ENCODE measurements around the gene TCF12.

DNA sequence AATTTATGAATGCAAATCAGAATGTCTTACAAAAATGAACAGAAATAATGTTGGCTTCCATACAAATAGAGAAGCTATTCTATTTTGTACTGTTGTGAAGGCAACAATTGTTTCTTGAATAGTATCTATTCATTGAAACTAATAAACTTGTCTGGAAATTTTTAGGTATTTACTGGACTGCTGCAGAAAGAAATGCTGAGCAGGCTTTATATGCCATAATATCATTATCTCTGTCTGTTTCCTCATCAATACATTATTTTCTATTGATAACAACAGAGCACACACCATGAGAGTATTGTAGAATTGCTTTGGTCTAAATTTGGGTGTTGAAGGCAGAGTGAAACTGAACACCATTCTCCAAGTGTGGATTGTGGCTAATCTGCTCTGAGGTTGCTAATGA, 241.3 kb downstream of the TCF12 start:
- TF ChIP-seq, protein P1, sequence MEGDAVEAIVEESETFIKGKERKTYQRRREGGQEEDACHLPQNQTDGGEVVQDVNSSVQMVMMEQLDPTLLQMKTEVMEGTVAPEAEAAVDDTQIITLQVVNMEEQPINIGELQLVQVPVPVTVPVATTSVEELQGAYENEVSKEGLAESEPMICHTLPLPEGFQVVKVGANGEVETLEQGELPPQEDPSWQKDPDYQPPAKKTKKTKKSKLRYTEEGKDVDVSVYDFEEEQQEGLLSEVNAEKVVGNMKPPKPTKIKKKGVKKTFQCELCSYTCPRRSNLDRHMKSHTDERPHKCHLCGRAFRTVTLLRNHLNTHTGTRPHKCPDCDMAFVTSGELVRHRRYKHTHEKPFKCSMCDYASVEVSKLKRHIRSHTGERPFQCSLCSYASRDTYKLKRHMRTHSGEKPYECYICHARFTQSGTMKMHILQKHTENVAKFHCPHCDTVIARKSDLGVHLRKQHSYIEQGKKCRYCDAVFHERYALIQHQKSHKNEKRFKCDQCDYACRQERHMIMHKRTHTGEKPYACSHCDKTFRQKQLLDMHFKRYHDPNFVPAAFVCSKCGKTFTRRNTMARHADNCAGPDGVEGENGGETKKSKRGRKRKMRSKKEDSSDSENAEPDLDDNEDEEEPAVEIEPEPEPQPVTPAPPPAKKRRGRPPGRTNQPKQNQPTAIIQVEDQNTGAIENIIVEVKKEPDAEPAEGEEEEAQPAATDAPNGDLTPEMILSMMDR (IDR thresholded peaks at IDR 0.05) = no peak
- TF ChIP-seq POLR2AphosphoS5 (IDR thresholded peaks at IDR 0.05; ENCODE audit: insufficient read depth in 1 of 2, low read depth in 1 of 2) = no peak
